Hematopoietic multipotent progenitor cell treated with erythropoietin and hydrocortisone succinate and interleukin-3 and kit ligand, for 4 days (in vitro differentiated cells): ENCODE data around the gene FREM3.
A peak's percentile ranks its signal among the peaks of the same experiment; 100 is the strongest.
"Not testable (repeated sequence)": the region's sequence is repeated elsewhere in the genome, so short reads cannot be mapped to it uniquely, and the experiment has no call there.

Experiments used
- DNase-seq: peaks from one replicate; pipeline ENCODE4 v3.0.0-alpha.2; 2015

The FREM3 gene

DNA sequence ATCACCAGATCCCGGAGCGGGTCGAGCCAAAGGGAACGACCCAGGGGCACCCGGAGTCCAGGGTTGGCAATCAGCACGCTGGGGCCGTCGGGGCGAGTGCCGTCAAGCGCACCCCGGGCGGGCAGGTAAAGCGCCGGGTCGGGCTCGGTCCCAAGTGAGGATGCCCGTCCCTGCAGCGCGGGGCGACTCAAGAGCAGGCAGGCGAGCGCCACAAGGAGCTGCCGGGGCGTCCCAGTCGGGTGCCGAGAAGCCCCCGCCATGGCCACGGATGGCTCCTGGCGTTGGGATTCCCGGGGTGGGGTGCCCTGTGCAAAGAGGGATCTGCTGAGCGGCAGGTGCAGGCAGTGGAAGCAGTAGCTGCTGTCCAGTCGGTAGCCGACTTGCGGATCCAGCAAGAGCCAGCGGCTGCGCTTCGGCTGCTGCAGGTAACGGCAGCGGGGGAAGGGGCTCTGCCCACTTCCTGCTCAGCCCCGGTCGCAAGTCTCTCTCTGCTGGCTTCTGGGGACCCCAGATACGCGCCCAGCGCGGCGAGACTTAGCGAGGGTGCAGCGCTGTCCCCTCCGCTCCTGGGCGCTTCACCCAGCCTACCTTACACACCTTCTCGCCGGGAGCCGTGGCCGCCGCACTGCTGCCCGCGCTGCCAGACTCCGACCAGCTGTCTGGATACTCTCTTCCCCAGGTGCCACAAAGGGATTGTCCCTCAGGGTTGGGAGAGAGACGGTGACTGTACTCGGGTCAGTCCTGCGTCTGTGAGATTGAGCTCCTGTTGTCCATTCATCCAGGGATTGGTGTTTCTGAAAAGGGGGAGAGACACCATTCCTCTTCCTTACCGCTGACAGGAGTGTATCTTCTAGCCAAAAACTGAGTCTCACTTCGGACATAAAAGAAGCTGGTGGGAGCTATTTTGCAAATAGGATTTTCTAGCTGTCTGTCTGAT is at the start of gene FREM3:
TSS of gene FREM3 (minus strand) at position 260 of the 937 bp plus-strand sequence. CDS start at position 260, 0 bp downstream.
- peak; percentile 37 for DNase-seq

DNA sequence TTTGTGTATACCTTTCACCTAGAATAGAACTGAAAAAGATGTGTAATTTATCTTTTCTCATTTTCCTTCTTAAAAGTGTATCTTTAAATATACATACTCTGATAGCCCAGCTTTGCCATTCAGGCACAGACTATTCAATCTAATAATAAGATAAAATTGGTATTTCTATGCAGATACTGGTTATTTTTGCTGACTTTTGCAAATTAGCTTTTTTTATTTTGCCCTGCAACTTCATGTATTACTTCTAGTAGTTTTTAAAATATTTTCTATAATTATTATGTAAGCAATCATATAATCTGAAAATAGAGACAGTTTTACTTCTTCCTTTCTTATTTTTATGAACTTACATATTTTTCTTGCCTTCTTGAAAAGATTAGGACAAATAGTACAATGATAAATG is 45.4 kb upstream of the FREM3 start:
- no peak for DNase-seq

DNA sequence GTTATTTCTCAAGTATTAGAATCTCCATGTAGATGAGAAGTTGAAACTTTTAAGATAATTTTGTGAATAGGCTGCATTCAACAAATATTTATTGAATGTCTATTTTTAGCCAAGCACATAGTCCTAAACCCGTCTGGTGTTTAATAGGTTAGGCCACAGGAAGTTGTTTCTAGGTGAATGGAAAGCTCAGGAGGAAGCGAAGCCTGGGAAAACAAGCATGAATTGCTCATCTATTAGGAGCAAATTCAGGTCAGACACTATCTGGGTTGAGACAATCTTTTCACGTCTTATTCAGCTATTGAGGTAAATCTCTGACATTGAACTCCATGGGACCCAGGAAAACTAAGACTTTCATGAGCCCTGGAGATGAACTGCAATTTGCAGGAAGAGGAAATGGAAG is 43.1 kb upstream of the FREM3 start:
- no peak for DNase-seq

DNA sequence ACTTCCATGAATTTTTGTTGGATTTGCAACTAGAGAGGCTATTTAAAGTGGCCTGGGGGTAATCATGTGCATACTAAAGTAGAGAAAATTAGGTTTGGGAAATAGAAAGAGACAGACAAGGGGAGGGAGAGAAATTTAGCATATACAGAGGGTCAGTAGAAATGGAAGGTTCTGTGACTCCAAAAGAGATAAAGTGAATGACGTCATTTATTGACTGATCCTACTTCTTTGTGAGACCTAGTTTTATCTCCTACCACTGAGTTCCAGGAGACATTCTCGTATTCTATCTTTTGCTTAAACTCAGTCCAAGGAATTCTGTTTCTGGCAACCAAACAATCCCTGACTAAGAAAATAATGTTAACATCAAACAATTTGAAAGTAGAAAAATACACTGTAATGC is 42.4 kb upstream of the FREM3 start:
- no peak for DNase-seq

DNA sequence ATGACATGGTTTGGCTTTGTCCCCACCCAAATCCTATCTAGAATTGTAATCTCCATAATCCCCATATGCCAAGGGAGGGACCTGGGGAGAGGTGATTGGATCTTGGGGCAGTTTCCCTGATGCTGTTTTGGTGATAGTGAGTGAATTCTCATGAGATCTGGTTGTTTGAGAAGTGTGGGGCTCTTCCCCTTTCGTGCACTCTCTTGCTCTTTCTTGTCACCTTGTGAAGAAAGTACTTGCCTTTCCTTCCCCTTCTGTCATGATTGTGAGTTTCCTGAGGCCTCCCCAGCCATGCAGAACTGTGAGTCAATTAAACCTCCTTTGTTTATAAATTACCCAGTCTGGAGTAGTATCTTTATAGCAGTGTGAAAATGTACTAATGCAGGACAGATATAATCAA is 36.4 kb upstream of the FREM3 start:
- peak; percentile 32 for DNase-seq

DNA sequence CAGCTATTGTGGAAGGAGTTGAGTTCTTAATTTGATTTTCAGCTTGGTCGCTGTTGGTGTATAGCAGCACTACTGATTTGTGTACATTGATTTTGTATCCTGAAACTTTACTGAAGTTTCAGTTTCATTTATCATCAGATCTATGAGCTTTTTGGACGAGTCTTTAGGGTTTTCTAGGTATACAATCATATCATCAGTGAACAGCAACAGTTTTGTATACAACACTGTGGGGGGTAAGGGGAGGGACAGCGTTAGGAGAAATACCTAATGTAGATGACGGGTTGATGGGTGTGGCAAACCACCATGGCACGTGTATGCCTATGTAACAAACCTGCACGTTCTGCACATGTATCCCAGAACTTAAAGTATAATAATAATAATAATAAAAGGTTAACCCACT is 35.6 kb upstream of the FREM3 start:
- not testable (repeated sequence) for DNase-seq

DNA sequence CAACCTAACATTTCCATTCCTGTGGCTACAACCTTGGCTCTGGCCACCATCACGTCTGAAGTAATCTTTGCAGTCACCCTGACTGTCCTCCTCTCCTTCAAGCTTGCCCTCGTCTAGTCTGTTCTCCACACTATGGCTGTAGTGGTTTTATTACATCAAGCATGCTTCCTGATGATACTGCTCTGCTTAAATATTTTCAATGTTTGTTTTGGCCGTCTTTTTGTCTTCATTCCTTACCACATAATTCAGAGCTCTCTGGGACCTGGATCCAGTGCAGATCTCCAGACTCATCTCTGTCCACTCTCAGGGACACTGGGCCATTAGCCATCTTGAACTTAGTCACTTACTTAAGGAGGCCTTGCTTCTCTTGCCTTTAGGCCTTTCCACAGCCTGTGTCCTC is 27.7 kb upstream of the FREM3 start:
- DNase-seq: peak; percentile 6

DNA sequence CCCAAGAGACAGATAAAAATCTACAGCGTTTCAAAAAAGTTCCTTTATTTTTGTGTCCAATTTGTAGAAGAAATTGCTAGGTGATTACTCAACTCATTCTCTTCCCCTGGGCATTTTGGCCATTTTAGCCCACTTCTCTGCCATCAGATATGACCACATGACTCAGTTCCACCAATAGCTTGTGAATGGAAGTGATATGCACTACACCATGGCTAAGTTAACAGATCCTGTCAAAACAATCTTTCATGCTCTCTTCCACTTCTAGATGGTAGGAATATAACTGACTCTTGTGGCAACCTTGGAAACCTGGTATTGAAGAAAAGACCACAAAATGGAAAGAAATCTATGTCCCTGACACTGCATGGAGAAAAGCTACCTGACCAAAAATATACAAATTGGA is 26.2 kb upstream of the FREM3 start:
- DNase-seq: no peak

DNA sequence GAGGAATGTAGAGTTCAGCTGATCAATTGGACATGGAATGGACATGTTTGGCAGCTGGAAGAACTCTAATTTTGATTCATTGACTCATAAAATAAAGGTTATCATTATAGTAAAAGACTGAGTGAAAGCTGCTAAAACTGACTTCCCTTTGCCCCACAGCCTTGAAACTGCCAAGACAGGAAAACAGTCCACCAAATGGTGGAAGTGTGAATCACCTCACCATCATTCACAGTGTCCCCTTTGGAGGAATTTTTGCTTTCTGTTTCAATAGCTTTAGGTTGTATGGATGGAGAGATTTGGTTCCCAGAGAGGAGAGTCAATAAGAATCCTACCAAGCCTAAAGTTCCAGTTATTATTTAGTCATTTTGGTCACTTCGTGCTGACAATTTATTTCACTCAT is 20.8 kb upstream of the FREM3 start:
- no peak for DNase-seq

DNA sequence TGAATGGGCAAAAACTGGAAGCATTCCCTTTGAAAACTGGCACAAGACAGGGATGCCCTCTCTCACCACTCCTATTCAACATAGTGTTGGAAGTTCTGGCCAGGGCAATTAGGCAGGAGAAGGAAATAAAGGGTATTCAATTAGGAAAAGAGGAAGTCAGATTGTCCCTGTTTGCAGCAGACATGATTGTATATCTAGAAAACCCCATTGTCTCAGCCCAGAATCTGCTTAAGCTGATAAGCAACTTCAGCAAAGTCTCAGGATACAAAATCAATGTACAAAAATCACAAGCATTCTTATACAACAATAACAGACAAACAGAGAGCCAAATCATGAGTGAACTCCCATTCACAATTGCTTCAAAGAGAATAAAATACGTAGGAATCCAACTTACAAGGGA is 18.3 kb upstream of the FREM3 start:
- DNase-seq: not testable (repeated sequence)

DNA sequence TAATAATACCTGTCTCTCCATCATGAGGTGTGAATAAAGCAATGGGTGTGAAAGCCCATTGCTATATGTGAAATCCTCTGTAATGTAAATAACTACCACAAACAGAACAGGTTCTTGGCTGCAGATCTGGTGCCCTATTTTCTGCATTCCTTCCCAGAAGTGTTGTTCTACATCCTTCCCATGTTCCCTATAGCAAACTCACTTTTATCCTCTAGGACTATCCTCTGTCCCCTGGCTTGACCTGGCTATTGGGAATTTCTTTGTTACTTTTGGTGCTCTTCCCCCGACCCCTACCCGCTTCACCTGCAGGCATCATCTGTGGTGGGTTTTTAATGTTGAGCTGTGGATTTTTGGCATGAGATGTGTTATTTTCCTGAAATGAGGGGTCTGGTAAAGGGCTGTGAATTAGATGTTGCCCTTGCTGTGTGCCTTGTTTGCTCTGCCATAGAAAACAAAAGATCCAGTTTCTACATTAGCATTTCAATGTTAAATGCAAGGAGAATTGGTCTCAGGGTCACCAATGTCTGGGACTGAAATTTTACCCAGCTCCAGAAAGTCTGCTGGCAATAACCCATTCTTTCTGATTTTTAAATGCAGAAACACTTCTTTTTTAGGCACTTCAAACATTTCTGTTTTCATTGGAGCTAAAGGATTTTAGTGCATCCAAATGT is 13.6 kb upstream of the FREM3 start:
- no peak for DNase-seq

DNA sequence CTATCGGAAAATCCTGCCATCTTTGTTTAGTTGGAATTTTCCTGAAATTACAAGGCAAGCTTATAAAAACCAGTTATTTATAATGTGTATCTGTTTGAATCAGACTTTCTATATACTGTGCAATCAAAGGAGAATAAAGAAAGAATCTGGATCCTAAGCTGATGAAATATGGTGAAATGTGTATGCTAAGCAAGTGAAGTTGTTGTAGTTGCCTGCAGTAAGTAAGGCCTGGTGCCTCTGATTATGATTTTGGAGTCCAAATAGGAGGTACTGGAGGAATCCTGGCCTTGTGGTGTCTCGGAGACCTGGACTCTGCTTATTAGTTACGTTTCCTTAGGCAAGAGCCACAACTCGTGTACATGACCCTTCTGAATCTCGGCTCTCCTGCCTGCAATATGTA is 13.1 kb upstream of the FREM3 start:
- no peak for DNase-seq

DNA sequence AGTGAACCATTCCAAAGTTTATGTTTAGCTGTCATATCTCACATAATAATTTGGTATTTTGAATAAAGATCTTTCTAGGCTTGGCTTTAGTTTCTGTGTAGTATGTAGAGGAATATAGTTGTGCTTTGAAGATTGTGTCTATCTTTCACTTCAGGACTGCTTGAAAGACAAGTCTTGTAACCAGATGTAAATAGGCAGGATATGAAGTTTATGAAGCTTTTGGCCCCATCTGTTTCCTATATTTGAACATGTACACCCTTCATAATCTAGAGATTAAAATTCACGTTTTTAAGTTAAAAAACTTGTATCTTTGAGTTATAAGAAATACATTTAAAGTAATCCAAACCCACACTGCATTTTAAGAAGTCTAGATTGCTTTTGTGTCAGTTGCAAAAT is 11.7 kb upstream of the FREM3 start:
- DNase-seq: peak; percentile 7

DNA sequence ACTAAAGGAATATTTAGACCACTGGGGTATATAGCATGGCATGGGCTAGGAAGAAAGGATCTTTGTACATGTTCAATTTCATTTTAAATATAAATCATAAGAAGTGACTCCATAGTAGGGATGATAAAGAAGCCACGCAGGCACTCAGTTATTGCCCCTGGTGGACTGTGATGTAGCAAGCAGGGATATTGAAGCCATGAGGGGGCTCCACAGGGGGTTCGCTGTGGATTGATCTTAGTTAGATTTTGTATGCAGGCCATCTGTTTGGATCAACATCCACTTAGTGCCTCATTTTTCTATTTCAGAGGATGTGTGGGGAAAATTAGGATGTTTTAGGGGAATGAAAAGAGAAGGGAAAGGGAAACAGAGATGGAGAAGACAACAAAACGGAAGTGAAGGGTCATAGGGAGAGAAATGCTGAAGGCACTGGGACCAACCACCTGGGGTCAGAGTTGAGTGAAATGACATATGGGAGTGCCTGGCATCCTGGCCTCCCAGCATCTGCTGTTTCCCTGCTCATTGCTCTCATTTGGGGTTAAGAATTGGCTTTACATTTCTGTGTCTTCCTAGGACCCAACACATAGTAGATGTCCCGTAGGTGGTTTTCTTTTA is 11.2 kb upstream of the FREM3 start:
- DNase-seq: peak; percentile 32

DNA sequence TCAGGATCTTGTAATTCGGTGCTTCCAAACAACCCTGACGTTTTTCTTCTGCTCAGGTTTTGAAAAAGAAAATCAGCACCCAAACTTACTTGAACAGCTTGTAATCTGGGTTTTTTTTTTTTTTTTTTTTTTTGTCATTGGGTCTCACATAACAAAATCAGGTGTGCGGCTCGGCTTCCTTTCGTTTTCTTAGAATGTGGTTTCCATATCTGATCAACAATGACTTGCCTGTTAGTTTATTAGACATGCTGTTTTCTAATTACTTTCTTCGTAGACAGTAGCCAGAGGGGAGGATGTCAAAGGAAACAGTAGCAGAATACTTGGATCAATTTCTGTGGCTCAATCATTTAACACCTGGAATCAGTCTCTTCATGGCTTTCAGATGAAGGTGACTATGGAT is 890 bp upstream of the FREM3 start:
- peak; percentile 56 for DNase-seq

DNA sequence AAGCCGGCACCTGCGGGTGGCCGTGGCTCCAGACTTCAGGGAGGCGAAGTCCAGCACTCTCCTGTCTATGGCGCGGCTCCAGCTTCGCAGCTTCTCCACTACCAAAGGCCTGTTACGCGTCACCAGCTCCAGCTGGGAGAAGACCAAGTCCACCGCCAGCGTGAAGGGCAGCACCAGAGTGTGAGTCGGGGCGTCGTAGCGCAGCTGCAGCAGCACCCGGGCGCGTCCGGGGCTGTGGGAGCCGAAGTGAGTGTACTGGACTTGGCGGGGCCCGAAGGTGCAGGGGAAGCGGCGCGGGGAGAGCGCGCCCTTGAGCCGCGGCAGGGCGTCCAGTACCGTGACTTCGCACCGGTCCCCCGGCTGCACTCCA is 444 bp downstream of the FREM3 start:
- DNase-seq: peak; percentile 59

DNA sequence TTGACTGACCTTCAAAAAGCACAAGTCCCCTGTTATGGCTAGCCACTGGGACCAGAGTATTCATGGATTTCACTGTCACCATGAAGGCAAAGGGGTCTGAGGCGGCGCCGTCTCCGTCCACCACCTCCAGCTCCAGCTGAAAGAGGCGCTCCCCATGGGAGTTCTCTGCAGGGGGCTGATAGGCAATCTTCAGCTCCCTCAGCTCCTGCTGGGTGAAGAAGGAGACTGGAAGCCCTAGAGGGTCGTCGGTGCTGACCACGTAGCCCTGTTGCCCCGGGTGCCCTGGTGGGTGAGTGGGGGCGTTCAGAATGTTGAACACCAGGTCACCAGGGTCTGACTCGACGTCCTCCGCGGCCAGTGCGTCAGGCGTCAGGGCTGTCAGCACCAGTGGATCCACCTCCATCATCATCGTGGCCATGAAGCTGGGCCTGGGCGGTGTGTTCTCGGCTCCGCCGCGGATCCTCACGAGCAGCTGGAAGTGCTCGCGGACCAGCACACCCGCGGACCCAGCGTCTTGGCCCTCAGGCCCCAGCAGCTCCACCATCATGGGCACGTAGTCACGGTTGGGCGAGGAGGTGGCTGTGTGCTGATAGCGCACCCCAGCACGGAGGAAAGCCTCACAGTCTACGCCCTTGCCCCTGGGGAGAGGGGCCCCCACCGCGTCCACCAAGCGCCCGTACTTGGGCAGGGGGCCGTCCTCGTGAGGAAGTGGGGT is 987 bp downstream of the FREM3 start:
- DNase-seq: no peak

DNA sequence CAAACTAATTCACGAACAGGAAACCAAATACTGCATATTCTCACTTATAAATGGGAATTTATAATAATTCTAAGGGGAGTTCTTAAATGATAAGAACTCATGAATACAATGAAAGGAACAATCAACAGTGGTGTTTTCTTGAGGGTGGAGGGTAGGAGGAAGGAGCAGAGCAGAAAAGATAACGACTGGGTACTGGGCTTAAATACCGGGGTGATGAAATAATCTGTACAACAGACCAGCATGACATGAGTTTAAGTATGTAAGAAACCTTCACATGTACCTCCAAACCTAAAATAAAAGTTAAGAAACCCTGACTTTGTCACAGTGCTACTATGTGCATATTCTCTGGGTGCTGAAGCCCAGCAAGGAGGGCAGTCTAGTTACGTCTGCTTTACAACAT is 6.6 kb downstream of the FREM3 start:
- no peak for DNase-seq

DNA sequence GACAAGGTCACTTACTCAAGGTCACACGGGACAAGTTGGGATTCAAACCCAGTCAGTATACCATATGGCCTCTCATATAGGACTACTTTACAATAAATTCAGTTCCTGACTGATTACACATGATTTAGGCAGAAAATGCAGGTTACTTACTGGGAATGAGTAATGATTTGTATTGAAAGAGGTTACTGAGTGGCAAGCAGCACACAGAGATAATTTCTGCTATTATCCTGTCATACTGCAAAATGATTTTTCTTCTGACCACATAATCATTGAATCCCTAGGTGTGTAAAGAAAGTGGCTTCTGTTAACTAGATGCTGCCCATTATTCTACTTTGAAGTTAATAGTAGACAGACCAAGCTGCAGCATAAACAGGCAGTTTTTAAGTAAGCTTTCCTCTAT is 8.2 kb downstream of the FREM3 start:
- DNase-seq: no peak

DNA sequence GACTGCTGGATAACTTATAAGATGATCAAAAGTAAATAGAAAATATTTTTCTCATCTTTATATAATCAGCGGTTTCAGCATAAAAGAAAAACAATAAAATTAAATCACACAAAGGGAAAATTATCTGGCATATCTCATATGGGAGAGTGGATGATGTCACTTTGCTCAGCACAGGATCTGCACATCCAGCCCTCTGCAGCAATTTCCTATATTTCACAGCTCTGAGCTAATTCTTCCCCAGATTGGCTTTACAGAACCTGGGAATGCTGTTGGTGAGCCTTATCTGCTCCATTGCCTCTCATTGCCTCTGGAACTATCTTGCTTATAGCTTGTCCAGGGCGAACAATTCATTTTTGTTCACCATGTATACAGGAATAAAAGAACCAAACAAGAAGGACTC is 21.0 kb downstream of the FREM3 start:
- DNase-seq: no peak

DNA sequence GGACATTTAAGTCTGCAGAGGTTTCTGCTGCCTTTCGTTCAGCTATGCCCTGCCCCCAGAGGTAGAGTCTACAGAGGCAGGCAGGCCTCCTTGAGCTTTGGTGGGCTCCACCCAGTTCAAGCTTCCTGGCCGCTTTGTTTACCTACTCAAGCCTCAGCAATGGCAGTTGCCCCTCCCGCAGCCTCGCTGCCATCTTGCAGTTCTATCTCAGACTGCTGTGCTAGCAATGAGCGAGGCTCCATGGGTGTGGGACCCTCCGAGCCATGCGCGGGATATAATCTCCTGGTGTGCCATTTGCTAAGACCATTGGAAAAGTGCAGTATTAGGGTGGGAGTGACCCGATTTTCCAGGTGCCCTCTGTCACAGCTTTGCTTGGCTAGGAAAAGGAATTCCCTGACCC is 26.8 kb downstream of the FREM3 start:
- not testable (repeated sequence) for DNase-seq

DNA sequence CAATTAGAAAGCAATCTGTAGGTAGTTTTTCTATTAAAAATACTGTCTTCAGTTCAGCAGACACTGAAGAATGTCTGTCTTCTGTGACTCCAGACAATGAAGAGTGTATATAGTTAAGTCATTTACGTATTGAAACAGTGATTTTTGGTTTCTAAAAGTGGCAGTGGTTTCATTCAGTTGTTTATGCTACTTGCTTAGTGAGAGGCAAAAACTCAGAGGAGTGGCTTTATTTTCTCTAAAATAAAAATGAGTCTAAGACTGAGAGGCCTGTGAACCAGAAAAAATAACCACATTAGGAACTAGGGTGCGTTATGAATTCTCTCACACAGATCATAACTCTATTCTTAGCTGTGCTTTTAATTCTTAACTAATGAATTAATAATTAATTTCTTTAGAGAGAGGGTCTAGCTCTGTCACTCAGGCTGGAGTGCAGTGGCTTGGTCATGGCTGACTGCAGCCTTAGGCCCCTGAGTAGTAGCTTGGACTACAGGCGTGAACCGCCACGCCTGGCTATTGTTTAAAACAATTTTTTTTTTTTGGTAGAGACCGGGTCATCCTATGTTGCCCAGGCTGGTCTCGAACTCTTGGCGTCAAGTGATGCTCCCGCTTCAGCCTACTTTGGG is 31.4 kb downstream of the FREM3 start:
- no peak for DNase-seq

DNA sequence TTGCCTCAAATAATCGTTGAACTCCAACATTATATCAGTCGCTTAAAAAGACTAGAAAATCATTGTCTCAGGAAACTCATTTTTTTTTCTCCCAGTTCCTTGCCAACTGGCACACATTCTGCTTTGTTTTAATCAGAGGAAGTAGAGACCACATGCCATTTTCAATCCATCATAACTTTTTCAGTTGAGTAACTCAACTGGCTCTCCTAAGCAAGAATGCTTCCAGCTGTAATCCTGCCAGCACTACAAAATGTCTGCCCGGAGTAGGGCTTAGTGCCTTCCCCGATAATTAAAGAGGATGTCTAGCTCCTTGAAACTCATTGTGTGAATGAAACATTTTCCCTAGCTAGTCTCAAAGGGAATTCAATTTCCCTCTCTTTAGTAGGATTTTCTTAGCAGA is 33.0 kb downstream of the FREM3 start:
- peak; percentile 39 for DNase-seq
